DMS153 treated with DMSO at 0.1 percent for 48 hours (cell line): ENCODE results near the gene EFHC1.
A peak's percentile ranks its signal among the peaks of the same experiment; 100 is the strongest.

Experiments used
- DNase-seq: peaks from one replicate; lab custom pipeline; 2025; ENCODE audit not compliant: unreplicated experiment; lab: John Stamatoyannopoulos, UW

Gene EFHC1

GRCh38 chr6:52537001-52537753 is 117.0 kb downstream of the EFHC1 start:
- no peak for DNase-seq

- DNase-seq: no peak
Measured at GRCh38 chr6:52538252-52538900, 118.2 kb downstream of the EFHC1 start.

- no peak for DNase-seq
Measured at GRCh38 chr6:52538901-52539354, 118.8 kb downstream of the EFHC1 start.

- no peak for DNase-seq
Measured at GRCh38 chr6:52539607-52540006, 119.5 kb downstream of the EFHC1 start.

- no peak for DNase-seq
Measured at GRCh38 chr6:52540286-52540902, 120.3 kb downstream of the EFHC1 start.

GRCh38 chr6:52541135-52541534 is 121.0 kb downstream of the EFHC1 start:
- DNase-seq: no peak

GRCh38 chr6:52543262-52543661 is 123.1 kb downstream of the EFHC1 start:
- no peak for DNase-seq

- no peak for DNase-seq
Measured at GRCh38 chr6:52543729-52544601, 123.8 kb downstream of the EFHC1 start.

GRCh38 chr6:52544602-52545405 is 124.7 kb downstream of the EFHC1 start:
- DNase-seq: no peak

- no peak for DNase-seq
Measured at GRCh38 chr6:52545406-52546119, 125.4 kb downstream of the EFHC1 start.

GRCh38 chr6:52546192-52546591 is 126.0 kb downstream of the EFHC1 start:
- no peak for DNase-seq

- DNase-seq: no peak
Measured at GRCh38 chr6:52546678-52547077, 126.5 kb downstream of the EFHC1 start.

GRCh38 chr6:52547647-52548352 is 127.7 kb downstream of the EFHC1 start:
- no peak for DNase-seq

GRCh38 chr6:52548353-52548713 is 128.2 kb downstream of the EFHC1 start:
- no peak for DNase-seq

- DNase-seq: no peak
Measured at GRCh38 chr6:52548999-52549398, 128.9 kb downstream of the EFHC1 start.

GRCh38 chr6:52549428-52549827 is 129.3 kb downstream of the EFHC1 start:
- DNase-seq: peak; percentile 31

GRCh38 chr6:52550014-52550575 is 130.0 kb downstream of the EFHC1 start:
- DNase-seq: no peak

GRCh38 chr6:52550870-52551269 is 130.7 kb downstream of the EFHC1 start:
- DNase-seq: no peak
